HEK293T (cell line): Measurements from ENCODE around the gene USP15.

ENCODE experiments used
- CTBP1 ChIP-seq: fragments of 450-650 bp; IDR thresholded peaks from 2 replicates; pipeline ENCODE4 v1.6.1; 2016; ENCODE audit warnings: borderline replicate concordance
- ELF4 ChIP-seq: fragments of 450-650 bp; IDR thresholded peaks from 2 replicates; pipeline ENCODE4 v1.6.1; 2017; ENCODE audit warnings: antibody characterized with exemption
- SP1 ChIP-seq: fragments of 450-650 bp; IDR thresholded peaks from 2 replicates; pipeline ENCODE4 v1.6.1; 2017

DNA sequence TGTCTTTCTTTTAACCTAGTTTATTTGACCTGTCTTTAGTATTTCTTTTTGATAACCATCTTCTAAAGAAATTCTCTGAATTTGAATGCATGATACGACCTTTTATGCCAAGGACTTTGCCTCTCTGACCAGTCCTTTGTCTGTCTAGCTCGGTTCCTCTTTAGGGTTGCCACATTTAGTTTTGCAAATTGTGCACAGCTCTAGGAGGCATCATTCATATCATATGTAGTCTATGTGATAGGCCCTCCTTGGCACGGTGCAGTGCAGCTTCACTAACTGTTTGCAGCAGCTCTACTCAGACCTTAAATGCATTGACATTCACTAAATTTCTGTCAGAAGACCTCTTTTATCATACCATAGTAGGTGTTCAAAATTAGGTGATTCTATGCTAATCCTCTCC is 75.6 kb downstream of the USP15 start:
- no peak for TF ChIP-seq SP1
- TF ChIP-seq CTBP1: no peak
- TF ChIP-seq ELF4: no peak
